Measurements from ENCODE around the gene VPS16. TPM values are rescaled to one million over a fixed set of nuclear protein-coding genes. Genes with fewer than 3 reads are reported as not detected.
A peak's percentile ranks its signal among the peaks of the same experiment; 100 is the strongest.

Gene VPS16
- 33.9 TPM for polyA plus RNA-seq (2013, experiment 1 of 2; ENCODE audit: insufficient read length)
- polyA plus RNA-seq (2013, experiment 2 of 2; ENCODE audit: insufficient read length): 35.9 TPM

DNA sequence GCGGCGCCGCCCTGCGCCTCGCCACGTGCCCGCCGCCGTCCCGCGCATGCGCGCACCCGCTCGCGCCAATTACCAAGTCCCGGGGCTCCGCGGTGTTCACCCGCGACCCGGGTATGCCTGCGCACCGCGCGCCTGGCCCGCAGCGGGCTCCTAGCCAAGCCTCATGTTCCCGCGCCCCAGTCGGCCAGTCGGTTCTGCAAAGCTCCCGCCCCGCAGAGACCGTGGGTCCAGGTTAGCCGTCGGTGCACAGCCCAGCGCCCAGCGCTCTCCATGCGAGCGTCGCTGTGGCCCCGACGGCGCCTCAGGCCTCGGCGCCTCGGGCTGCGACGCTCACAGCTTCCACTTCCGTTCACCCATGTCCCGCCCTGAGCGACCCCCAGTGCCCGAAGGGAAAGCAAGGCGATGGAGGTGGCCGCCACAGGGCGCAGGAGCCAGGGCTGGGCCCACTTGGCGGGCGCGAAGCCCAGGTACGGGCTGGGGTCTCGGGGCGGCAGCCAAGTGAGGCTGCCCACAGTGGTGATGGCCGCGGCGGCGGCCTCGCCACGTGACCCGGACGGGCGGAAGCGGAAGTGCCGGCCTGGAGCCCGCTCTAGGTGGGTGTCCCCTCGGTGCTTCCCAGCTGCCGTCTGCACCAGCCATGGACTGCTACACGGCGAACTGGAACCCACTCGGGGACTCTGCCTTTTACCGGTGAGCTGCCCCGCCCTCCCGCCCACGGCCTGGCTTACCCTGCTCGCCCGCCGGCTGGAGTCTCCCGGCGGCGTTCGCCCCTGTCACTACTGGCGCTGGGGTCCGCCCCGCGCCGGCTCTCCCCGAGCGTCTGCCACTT lies at the start of gene VPS16, which contains the start of gene PCED1A:
Gene VPS16, plus strand, starts transcription at position 608 of the 829 bp plus-strand sequence. Its CDS starts 30 bp downstream, at position 638.
Gene PCED1A, minus strand, starts transcription at position 518 of the 829 bp plus-strand sequence. CDS start 743 bp downstream, outside the sequence.
- peak; percentile 88 for DNase-seq

DNA sequence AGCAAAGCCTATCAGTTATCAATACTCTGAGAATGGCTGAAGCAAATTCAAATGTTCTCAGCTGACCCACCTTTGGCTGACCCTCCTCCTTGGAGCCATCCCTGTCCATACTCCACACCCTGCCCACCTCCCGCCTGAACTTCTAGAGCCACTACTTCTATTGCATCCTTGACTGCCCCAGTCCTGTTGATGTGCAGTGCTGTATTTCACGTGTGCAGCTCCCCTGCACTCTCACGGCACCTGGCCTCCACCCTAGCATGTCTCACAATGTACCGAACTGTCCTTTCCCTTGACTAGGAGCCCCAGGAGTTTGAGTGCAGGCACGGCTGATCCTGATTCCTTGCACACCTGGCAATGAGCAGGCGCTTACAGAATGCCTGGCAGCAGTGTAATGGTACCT lies 47.1 kb upstream of the VPS16 start:
- no peak for DNase-seq

GRCh38 chr20:2794202-2794748 lies 46.3 kb upstream of the VPS16 start:
- DNase-seq: no peak

GRCh38 chr20:2794866-2795447 lies 45.6 kb upstream of the VPS16 start:
- no peak for DNase-seq

DNA sequence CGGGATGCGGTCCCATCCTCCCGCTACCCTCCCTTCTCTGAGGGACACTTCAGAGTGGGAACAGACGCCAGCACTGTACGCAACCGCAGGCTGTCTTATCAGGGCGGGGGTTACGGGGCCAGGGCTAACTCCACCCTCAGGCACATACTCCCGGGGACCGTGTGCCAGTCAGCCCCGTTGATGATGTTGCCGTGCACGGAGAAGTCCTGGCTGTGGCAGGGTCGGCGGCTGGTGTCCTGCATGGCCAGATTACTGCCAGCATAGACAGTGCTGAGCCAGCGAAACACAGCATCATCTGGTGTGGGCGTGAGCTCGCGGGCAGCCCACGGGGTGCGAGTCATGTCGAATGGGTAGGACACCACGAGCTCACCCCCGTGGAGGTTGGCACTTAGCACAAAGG lies 45.1 kb upstream of the VPS16 start:
- no peak for DNase-seq

- no peak for DNase-seq
These were observed 44.4 kb upstream of the VPS16 start for GRCh38 chr20:2796011-2796660.

DNA sequence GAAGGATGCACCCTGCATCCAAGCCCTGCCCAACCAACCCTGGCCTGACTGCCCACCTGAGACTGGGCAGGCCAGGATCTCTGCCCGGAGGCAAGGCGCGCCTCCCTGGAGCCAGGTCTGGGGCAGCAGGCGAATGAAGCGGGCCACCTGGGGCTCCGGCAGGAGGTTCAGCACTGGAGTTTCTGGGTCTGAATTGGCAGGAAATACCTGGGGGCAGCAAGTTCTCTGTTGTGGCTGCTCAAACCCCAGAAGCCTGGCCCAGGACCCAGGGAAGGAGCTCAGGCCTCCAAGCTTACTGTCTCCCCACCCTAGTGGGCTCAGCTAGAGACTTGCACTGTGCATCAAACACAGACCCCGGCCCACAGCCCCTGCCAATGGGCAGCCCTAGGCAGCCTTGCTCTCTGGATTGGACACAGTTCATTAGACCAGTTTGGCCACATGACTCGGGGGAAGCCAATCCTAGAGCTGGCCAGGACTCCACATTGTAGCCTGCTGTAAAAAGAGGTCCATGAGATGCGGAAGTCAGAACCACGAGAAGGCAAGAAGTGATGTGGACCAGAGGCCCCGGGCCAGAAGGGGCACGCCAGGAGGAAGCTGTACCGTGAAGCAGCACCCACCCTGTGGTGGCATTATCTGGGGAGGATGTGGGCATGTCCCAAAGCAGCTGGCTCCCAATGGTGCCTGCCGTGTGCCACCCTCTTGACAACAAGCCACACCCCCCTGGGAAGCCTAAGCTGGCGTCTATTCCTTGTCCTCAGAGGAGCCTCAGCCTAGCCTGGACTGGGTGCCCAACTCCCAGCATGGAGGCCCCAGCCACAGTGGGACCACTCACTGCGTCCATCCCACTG lies 43.2 kb upstream of the VPS16 start:
- DNase-seq: no peak

DNA sequence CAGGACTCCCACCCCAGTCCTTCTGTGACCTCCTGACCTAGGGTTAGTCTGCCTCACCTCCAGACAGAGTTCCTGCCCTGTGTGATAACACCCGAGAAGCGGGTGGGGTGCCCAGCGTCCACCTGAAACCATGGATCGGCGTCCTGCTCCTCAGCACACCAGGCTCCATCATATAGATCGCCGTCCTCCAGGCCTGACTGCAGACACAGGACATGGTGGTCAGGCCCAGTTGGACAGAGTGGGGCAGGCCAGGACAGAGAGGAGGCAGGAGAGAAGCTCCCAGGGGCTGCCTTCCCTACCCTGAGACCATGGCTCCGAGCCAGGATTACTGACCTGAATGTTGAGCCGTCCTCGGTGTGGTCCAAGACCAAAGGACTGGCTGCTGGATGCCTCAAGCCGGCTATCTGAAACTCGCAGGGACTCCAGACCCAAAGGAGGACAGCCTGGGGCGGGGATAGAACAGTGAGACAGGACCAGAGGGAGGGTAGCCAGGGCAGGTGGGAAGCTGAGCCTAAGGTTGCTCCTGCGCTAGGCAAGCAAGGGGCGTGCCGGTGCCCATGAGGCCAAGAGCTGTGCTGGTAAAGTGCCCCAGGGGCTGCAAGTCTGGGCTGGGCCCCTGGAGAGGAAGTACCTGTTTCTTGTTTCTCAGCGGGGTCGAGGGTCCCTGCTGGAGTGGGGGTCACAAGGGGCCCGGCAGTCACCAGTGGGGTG lies 42.3 kb upstream of the VPS16 start:
- no peak for DNase-seq

GRCh38 chr20:2798814-2799213 lies 41.7 kb upstream of the VPS16 start:
- DNase-seq: no peak

DNA sequence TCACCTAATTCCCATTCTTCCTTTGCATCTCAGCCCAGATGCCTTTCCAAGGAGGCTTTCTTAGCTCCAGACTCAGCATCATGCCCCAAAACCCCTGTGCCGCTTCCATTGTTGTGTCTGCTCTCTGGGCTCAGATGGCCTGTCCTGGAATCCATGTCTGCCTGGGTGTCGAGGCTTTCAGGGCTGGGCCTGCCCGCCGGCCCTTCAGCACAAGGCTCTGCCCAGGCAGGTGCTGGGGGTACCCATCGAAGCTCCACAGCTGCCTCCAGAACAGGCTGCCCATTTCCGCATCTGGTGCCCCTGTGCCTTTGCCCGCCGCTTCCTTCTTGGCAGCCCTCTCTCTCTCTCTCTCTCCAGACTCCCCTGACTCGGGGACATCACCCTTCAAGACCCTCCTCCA lies 41.3 kb upstream of the VPS16 start:
- DNase-seq: no peak

DNA sequence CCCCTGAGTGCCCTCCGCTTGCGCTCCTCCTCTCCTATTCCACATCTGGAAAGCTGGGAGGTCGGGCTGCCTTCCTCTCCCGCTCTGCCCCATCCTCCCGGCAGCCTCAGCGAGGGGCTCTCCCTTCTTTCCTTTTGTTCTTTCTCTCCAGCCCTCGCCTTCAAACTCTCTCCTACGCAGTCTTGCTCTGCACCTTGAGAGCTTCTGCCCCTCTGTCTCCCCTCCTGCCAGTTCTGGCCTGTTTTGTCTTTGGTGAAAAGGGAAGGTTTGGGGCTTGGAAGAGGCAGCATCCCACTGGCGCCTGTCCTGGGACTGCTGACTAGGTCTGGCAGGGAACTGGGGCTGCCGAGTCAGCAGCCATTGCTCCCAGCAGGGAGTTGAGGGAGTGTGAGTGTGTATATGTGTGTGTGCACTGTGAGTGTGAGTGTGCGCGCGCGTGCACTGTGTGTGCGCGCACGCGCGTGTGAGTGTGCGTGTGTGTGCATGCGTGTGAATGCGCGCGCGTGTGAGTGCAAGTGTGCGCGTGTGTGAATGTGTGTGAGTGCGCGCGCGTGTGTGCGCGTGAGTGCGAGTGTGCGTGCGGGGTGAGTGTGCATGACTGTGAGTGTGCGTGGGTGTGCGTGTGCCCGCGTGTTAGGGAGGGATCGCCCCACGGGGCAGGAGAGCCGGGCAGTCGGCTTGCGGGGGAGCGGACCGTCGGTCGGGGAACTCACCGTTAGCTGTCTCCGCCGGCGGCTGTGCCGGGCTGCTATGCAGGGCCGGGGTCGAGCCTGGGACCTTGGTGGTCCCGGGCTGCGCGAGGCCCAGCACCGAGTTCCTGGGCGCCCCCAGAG lies 40.6 kb upstream of the VPS16 start:
- DNase-seq: peak; percentile 9

- peak; percentile 12 for DNase-seq
These were observed 39.8 kb upstream of the VPS16 start, which contains the start of gene CPXM1 for GRCh38 chr20:2800521-2801285. Gene CPXM1 (minus strand): TSS chr20:2800627. CDS start chr20:2800572, 55 bp downstream.

DNA sequence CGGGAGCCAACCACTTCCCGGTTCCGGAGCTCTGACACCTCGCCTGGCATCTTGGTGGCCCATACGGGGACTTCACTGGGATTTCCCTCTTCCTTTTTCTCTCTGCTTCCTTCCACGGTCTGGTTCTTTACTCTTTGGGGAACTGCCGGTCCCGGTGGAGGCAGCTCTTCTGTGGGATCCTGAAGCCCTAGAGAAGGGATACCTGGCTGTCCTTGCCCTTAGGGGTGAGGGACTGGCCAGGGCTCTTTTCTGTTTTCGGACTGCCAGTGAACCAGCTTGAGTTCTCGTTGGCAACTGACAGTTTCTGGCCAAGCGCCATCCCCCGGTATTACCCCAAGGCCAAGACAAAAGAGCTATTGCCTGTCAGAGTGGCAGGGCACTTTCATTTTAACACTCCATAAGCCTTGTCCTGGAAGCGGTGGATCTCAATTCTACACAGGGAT lies 39.2 kb upstream of the VPS16 start:
- DNase-seq: no peak

DNA sequence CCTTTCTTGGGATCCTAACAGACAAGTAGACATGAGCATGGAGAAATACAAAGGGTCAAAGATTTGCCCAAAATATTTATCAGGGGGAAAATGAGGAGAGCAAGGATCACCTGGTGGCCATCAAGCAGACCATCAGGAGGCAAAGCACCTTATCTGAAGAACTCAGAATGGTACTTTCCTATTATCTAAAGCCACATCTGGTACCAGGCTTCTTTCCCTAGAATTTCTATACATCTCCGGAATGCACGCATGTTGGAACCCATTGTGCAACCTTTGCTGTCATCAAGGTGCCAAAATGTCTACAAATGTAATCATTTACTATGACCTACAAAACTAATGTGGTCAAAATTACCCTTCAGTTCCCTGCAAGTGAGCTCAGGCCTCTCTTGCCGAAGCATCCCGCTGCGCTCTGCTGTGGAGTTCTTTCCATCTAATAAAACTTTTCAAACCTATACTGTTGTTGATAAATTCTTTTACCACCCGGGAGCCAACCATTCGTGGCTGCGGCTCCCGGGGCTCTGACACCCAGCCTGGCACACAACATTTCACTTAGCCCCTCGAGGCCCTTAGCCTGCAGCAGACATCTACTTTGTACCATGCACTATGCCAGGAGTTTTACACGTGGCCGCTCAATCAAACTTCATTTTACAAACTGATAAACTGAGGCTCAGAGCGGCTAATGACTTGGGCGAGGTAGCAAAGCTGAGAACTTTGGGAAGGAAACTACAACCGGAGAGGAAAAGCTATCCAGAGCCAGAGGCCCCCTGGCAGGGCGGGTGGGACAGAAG lies 36.3 kb upstream of the VPS16 start:
- no peak for DNase-seq

- peak; percentile 25 for DNase-seq
These were observed 35.5 kb upstream of the VPS16 start for GRCh38 chr20:2804852-2805688.

- DNase-seq: no peak
These were observed 34.7 kb upstream of the VPS16 start for GRCh38 chr20:2805689-2806350.

DNA sequence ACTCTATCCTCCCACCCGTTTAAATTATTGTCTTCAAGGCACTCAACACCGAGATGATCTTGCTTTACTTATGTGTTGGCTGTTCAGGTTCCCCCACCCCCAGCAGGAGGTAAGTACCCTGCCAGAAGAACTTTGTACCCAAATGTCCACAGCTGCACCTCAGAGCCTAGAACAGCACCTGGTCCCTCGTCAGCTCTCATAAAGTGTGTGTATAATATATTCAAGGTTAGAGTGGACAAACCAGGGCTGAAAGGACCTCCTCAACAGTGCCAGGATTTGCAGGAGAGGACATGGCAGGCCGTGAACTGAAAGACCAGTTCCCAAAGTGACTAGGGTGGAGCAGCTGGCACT lies 34.2 kb upstream of the VPS16 start:
- DNase-seq: no peak

Data from fibroblast of skin of abdomen (primary cell).